Neural cell (in vitro differentiated cells): Measurements from ENCODE around the gene MUC15. TPM values are rescaled to one million over a fixed set of nuclear protein-coding genes. Genes with fewer than 3 reads are reported as not detected.

Experiments
- H2AFZ ChIP-seq: fragments of 200-600, 300-800 bp; sonication (generic), shearing (Covaris generic); 2 replicates; pipeline ENCODE4 v1.6.0; 2014; ENCODE audit warnings: low read depth, mild to moderate bottlenecking, antibody characterized with exemption, low read length, moderate library complexity
- H3F3A ChIP-seq: fragments of 200-600 bp; shearing (Covaris generic); 2 replicates; pipeline ENCODE4 v1.6.1; 2016; ENCODE audit warnings: mild to moderate bottlenecking, moderate library complexity, mixed read lengths, antibody characterized with exemption, low read length; ENCODE audit not compliant: insufficient read depth, poor library complexity, severe bottlenecking
- H3K27ac ChIP-seq: fragments of 200-600, 300-800 bp; sonication (generic), shearing (Covaris generic); 2 replicates; pipeline ENCODE4 v1.5.1; 2014; ENCODE audit warnings: mild to moderate bottlenecking, low read length, moderate library complexity
- H3K27me3 ChIP-seq: fragments of 300-800, 200-600 bp; sonication (generic), shearing (Covaris generic); 2 replicates; pipeline ENCODE4 v1.6.0; 2014; ENCODE audit warnings: mild to moderate bottlenecking, low read depth, low read length, moderate library complexity; ENCODE audit not compliant: insufficient read depth
- H3K36me3 ChIP-seq: fragments of 300-800, 200-600 bp; sonication (generic), shearing (Covaris generic); 2 replicates; pipeline ENCODE4 v1.5.1; 2014; ENCODE audit warnings: mild to moderate bottlenecking, antibody characterized with exemption, low read length, moderate library complexity; ENCODE audit not compliant: insufficient read depth
- H3K4me2 ChIP-seq: fragments of 300-800, 200-600 bp; sonication (generic), shearing (Covaris generic); 2 replicates; pipeline ENCODE4 v1.6.0; 2014; ENCODE audit warnings: mild to moderate bottlenecking, low read length
- H3K4me3 ChIP-seq: fragments of 300-800, 200-600 bp; sonication (generic), shearing (Covaris generic); 2 replicates; pipeline ENCODE4 v1.5.1; 2014; ENCODE audit warnings: mild to moderate bottlenecking, low read length, moderate library complexity
- H3K79me2 ChIP-seq: fragments of 200-600 bp; shearing (Covaris generic); replicated peaks from 2 replicates; pipeline ENCODE4 v1.6.0; 2014; ENCODE audit warnings: mild to moderate bottlenecking, low read length, moderate library complexity; ENCODE audit not compliant: insufficient read depth
- H3K9ac ChIP-seq: fragments of 300-800, 200-600 bp; sonication (generic), shearing (Covaris generic); 2 replicates; pipeline ENCODE4 v1.6.1; 2016; ENCODE audit warnings: mild to moderate bottlenecking, low read length, mixed read lengths
- H3K9me2 ChIP-seq: fragments of 200-600 bp; shearing (Covaris generic); 2 replicates; pipeline ENCODE4 v1.6.1; 2016; ENCODE audit warnings: mild to moderate bottlenecking, low read length, mixed read lengths; ENCODE audit not compliant: insufficient read depth
- H3K9me3 ChIP-seq: fragments of 200-600, 300-800 bp; sonication (generic), shearing (Covaris generic); 2 replicates; pipeline ENCODE4 v1.6.1; 2016; ENCODE audit warnings: mild to moderate bottlenecking, mixed run types, low read length, moderate library complexity, mixed read lengths
- H4K20me1 ChIP-seq: fragments of 200-600 bp; shearing (Covaris generic); 2 replicates; pipeline ENCODE4 v1.6.1; 2016; ENCODE audit warnings: mild to moderate bottlenecking, mixed run types; ENCODE audit not compliant: insufficient read depth
- CTCF ChIP-seq: fragments of 450-650 bp; IDR thresholded peaks from 2 replicates; pipeline ENCODE4 v1.5.1; 2014; ENCODE audit warnings: antibody characterized with exemption, mild to moderate bottlenecking, moderate library complexity; ENCODE audit not compliant: poor library complexity, severe bottlenecking
- EP300 ChIP-seq: fragments of 450-650 bp; conservative IDR thresholded peaks from 2 replicates; pipeline ENCODE4 v1.6.1; 2014; ENCODE audit warnings: antibody characterized with exemption, mild to moderate bottlenecking, moderate library complexity; ENCODE audit not compliant: poor library complexity, severe bottlenecking
- EZH2 ChIP-seq: fragments of 200-600, 300-800 bp; shearing (Covaris generic), sonication (generic); IDR thresholded peaks from 2 replicates; pipeline ENCODE4 v1.6.1; 2014; ENCODE audit warnings: antibody characterized with exemption, low read length, borderline replicate concordance, mild to moderate bottlenecking; ENCODE audit not compliant: insufficient read depth, poor library complexity, severe bottlenecking
- MXI1 ChIP-seq: fragments of 450-650 bp; conservative IDR thresholded peaks from 2 replicates; pipeline ENCODE4 v1.6.1; 2014; ENCODE audit warnings: antibody characterized with exemption, mild to moderate bottlenecking; ENCODE audit not compliant: poor library complexity, severe bottlenecking
- POLR2AphosphoS5 ChIP-seq: IDR thresholded peaks from 2 replicates; pipeline ENCODE4 v1.6.1; 2012
- RAD21 ChIP-seq: fragments of 450-650 bp; conservative IDR thresholded peaks from 2 replicates; pipeline ENCODE4 v1.6.1; 2014; ENCODE audit warnings: antibody characterized with exemption, mild to moderate bottlenecking, moderate library complexity
- REST ChIP-seq: IDR thresholded peaks from 2 replicates; pipeline ENCODE4 v1.6.1; 2012; ENCODE audit warnings: borderline replicate concordance
- SMC3 ChIP-seq: fragments of 450-650 bp; conservative IDR thresholded peaks from 2 replicates; pipeline ENCODE4 v1.6.1; 2014; ENCODE audit warnings: antibody characterized with exemption, mild to moderate bottlenecking, moderate library complexity; ENCODE audit not compliant: poor library complexity
- TAF1 ChIP-seq: IDR thresholded peaks from 2 replicates; pipeline ENCODE4 v1.6.1; 2012; ENCODE audit warnings: low read depth
- polyA plus RNA-seq: library from polyadenylated mRNA; depleted of rRNA; stranded (reverse); fragments of >200 nt; gene quantifications from 2 replicates; pipeline ENCODE4 v1.2.3, GENCODE V29; 2014

The MUC15 gene
- polyA plus RNA-seq, 1 donor from 2014 or later = not detected

- Histone ChIP-seq H3K4me3 (no peak overlapping the region), H3K9ac (no peak overlapping the region), H3K27ac (no peak overlapping the region), H3F3A (no peaks in the 10 kb centered on the region), H3K9me2 (no peaks in the 10 kb centered on the region), H4K20me1 (no peaks in the 10 kb centered on the region), H2AFZ (no peak overlapping the region), H3K4me2 (no peak overlapping the region), H3K27me3 (no peaks in the 10 kb centered on the region), H3K36me3 (no peaks in the 10 kb centered on the region), H3K79me2 (no peaks in the 10 kb centered on the region), H3K9me3 (no peaks in the 10 kb centered on the region)
- TF ChIP-seq TAF1 (no peak), MXI1 (no peak), EZH2 (no peak), RAD21 (no peak), POLR2AphosphoS5 (no peak), SMC3 (no peak), CTCF (no peak), REST (no peak), EP300 (no peak)
Measured at GRCh38 chr11:26510164-26510563, 61.9 kb downstream of the MUC15 start.

Other genes with a start within 250 kb of the MUC15 start
- gene ANO3, start 240.1 kb downstream of the MUC15 start, polyA plus RNA-seq = 0.08 TPM in 1 of 2 replicates, not detected in the other
- gene SLC5A12, start 149.8 kb upstream of the MUC15 start, polyA plus RNA-seq = not detected in 2 replicates